K562 (cell line): ENCODE data around the gene RIIAD1. TPM values are rescaled to one million over a fixed set of nuclear protein-coding genes. Genes with fewer than 3 reads are reported as not detected.

Experiments used
- HDAC1 ChIP-seq, 2 experiments: fragments of 450-650 bp; IDR thresholded peaks; 2 replicates each; pipeline ENCODE4 v1.6.1; 2016 to 2017; ENCODE audit warnings: inconsistent platforms in 1 of 2, mild to moderate bottlenecking in 1 of 2, moderate library complexity in 1 of 2
- HNRNPL ChIP-seq: fragments of 200-400 bp; formaldehyde crosslinking; IDR thresholded peaks from 2 replicates; pipeline ENCODE4 v1.6.1; 2017; ENCODE audit warnings: low read depth, mild to moderate bottlenecking, low read length
- MAFF ChIP-seq: IDR thresholded peaks from 2 replicates; pipeline ENCODE4 v1.6.1; 2012; ENCODE audit warnings: low read length, improper control_type of control experiment
- MEF2D ChIP-seq: conservative IDR thresholded peaks from 2 replicates; pipeline ENCODE4 v1.6.1; 2016; ENCODE audit warnings: low read depth, missing genetic modification characterization, missing compliant biosample characterization
- POLR2AphosphoS5 ChIP-seq: IDR thresholded peaks from 2 replicates; pipeline ENCODE4 v1.6.1; 2011; ENCODE audit warnings: mild to moderate bottlenecking, low read depth, low read length, moderate library complexity; ENCODE audit not compliant: control insufficient read depth, insufficient read depth
- RAD21 ChIP-seq, 2 experiments: fragments of 250-450 bp in 1 of 2; fragments of 450-650 bp in 1 of 2; sonication (Bioruptor Pico) in 1 of 2; formaldehyde crosslinking in 1 of 2; IDR thresholded peaks in 1 of 2; conservative IDR thresholded peaks in 1 of 2; 2 replicates each; pipeline versions ENCODE4 v1.4.0 to v1.8.0; 2020 to 2022; ENCODE audit warnings: mild to moderate bottlenecking in 2 of 2, moderate library complexity in 1 of 2
- SAFB ChIP-seq: fragments of 200-400 bp; formaldehyde crosslinking; IDR thresholded peaks from 2 replicates; pipeline ENCODE4 v1.6.1; 2017; ENCODE audit warnings: low read depth, low read length, borderline replicate concordance
- SMC3 ChIP-seq: conservative IDR thresholded peaks from 2 replicates; pipeline ENCODE4 v1.6.1; 2011; ENCODE audit warnings: low read depth, low read length, improper control_type of control experiment; ENCODE audit not compliant: insufficient read depth
- ZHX1 ChIP-seq: fragments of 150-350 bp; conservative IDR thresholded peaks from 2 replicates; pipeline ENCODE4 v1.6.1; 2014; ENCODE audit warnings: low read length
- polyA plus RNA-seq, 8 experiments: library from polyadenylated mRNA; depleted of rRNA in 4 of 8; stranded (reverse) in 5 of 8; unstranded in 3 of 8; fragments of >200 nt; fragmentation: Nextera tagmentation in 2 of 8; fragmentation: Illumina TruSeq in 1 of 8; extraction: Ambion mirVana in 2 of 8; extraction: Trizol in 1 of 8; gene quantifications; 2 replicates each; pipeline versions ENCODE4 v1.2.1 to v1.2.3, GENCODE V29; 2011 to 2014; ENCODE audit warnings: inconsistent platforms in 1 of 8, missing spikeins in 1 of 8
- total RNA-seq, 7 experiments: library from RNA; depleted of rRNA in 6 of 7; stranded (reverse); fragments of >200 nt in 6 of 7; fragmentation: Illumina TruSeq in 2 of 7; extraction: Trizol in 2 of 7; gene quantifications; 2 replicates each; pipeline versions ENCODE4 v1.2.1 to v1.2.3, GENCODE V29; 2011 to 2021; ENCODE audit warnings: low replicate concordance in 1 of 7
- TF ChIP-seq, protein P1 (sequence below), 2 experiments: fragments of 450-650 bp; formaldehyde crosslinking in 1 of 2; IDR thresholded peaks; 2 replicates each; pipeline versions ENCODE4 v1.4.0 to v1.6.1; 2014 to 2020; ENCODE audit warnings: mild to moderate bottlenecking in 2 of 2, borderline replicate concordance in 1 of 2, low read depth in 1 of 2
- TF ChIP-seq, protein P2 (sequence below): sonication (generic); formaldehyde crosslinking; IDR thresholded peaks from 2 replicates; pipeline ENCODE4 v1.8.0; 2023; ENCODE audit warnings: mild to moderate bottlenecking, missing genetic modification reagents

Gene RIIAD1
- total and polyA plus RNA-seq, 9 of the 15 experiments (the other 6 are each of a cell fraction or from before 2014, with no cell fraction given): not detected

GRCh38 chr1:151693057-151693651 lies 28.2 kb upstream of the RIIAD1 start (continued):
- TF ChIP-seq ZHX1 (no peak), RAD21 (CRISPR knock-in tag; conservative IDR thresholded peaks at IDR 0.05 in 1 of 2, IDR thresholded peaks at IDR 0.05 in 1 of 2) (peak; percentile 69 to 85), MAFF (no peak), HDAC1 (IDR thresholded peaks at IDR 0.05) (no peak), HNRNPL (no peak), SAFB (no peak), MEF2D (no peak), SMC3 (peak; percentile 73), POLR2AphosphoS5 (no peak)
- TF ChIP-seq, protein P1, sequence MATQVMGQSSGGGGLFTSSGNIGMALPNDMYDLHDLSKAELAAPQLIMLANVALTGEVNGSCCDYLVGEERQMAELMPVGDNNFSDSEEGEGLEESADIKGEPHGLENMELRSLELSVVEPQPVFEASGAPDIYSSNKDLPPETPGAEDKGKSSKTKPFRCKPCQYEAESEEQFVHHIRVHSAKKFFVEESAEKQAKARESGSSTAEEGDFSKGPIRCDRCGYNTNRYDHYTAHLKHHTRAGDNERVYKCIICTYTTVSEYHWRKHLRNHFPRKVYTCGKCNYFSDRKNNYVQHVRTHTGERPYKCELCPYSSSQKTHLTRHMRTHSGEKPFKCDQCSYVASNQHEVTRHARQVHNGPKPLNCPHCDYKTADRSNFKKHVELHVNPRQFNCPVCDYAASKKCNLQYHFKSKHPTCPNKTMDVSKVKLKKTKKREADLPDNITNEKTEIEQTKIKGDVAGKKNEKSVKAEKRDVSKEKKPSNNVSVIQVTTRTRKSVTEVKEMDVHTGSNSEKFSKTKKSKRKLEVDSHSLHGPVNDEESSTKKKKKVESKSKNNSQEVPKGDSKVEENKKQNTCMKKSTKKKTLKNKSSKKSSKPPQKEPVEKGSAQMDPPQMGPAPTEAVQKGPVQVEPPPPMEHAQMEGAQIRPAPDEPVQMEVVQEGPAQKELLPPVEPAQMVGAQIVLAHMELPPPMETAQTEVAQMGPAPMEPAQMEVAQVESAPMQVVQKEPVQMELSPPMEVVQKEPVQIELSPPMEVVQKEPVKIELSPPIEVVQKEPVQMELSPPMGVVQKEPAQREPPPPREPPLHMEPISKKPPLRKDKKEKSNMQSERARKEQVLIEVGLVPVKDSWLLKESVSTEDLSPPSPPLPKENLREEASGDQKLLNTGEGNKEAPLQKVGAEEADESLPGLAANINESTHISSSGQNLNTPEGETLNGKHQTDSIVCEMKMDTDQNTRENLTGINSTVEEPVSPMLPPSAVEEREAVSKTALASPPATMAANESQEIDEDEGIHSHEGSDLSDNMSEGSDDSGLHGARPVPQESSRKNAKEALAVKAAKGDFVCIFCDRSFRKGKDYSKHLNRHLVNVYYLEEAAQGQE (IDR thresholded peaks at IDR 0.05; ENCODE audit: borderline replicate concordance): peak; percentile 63; the same call in 1 of the 2 replicates
- TF ChIP-seq, protein P1 (CRISPR knock-in tag; IDR thresholded peaks at IDR 0.05; ENCODE audit: low read depth): no peak
- TF ChIP-seq, protein P2, sequence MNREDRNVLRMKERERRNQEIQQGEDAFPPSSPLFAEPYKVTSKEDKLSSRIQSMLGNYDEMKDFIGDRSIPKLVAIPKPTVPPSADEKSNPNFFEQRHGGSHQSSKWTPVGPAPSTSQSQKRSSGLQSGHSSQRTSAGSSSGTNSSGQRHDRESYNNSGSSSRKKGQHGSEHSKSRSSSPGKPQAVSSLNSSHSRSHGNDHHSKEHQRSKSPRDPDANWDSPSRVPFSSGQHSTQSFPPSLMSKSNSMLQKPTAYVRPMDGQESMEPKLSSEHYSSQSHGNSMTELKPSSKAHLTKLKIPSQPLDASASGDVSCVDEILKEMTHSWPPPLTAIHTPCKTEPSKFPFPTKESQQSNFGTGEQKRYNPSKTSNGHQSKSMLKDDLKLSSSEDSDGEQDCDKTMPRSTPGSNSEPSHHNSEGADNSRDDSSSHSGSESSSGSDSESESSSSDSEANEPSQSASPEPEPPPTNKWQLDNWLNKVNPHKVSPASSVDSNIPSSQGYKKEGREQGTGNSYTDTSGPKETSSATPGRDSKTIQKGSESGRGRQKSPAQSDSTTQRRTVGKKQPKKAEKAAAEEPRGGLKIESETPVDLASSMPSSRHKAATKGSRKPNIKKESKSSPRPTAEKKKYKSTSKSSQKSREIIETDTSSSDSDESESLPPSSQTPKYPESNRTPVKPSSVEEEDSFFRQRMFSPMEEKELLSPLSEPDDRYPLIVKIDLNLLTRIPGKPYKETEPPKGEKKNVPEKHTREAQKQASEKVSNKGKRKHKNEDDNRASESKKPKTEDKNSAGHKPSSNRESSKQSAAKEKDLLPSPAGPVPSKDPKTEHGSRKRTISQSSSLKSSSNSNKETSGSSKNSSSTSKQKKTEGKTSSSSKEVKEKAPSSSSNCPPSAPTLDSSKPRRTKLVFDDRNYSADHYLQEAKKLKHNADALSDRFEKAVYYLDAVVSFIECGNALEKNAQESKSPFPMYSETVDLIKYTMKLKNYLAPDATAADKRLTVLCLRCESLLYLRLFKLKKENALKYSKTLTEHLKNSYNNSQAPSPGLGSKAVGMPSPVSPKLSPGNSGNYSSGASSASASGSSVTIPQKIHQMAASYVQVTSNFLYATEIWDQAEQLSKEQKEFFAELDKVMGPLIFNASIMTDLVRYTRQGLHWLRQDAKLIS (CRISPR knock-in tag): no peak
